Measurements from ENCODE around the gene SNAI3.
A peak's percentile ranks its signal among the peaks of the same experiment; 100 is the strongest.

SNAI3 gene

DNA sequence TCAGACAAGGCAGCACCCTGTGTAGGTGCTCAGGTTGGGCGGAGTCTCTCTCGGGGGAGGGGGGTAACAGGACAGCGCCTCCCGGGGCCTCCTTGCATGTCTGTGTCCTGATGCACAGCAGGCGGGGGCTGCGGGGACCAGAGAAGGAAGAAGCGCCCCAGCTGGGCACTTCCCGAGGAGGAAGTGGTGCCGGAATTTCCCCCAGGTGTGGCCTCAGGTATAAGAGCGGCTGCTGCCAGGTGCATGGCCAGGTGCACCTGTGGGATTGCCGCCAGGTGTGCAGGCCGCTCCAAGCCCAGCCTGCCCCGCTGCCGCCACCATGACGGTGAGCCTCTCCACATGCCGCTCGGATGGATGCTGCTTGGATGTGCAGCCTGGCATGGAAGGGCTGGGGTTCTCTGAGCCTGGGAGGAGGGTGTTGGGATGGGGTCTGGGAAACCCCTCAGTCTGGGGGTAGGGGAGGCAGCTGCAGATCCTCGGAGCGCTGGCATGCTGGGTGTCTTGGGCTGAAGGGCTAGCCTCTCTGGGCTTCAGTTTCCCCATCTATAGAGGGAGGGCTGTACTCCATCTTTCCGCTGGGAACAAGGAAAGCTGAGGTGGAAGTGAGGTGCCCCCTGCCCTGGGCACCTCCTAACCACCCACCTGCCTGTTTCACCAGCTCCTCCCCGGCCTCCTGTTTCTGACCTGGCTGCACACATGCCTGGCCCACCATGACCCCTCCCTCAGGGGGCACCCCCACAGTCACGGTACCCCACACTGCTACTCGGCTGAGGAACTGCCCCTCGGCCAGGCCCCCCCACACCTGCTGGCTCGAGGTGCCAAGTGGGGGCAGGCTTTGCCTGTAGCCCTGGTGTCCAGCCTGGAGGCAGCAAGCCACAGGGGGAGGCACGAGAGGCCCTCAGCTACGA lies 47.7 kb downstream of the SNAI3 start, which contains the start of gene IL17C:
Gene IL17C, plus strand, starts transcription at position 250 of the 908 bp plus-strand sequence. Its CDS starts 70 bp downstream, at position 320.
- DNase-seq (ENCODE audit: low read depth), result peak; percentile 54
- peak within 1 kb of the TSS; percentile 9; the same call in 1 of the 2 replicates for H3K4me3 ChIP-seq (ENCODE audit: low read depth, low read length)

DNA sequence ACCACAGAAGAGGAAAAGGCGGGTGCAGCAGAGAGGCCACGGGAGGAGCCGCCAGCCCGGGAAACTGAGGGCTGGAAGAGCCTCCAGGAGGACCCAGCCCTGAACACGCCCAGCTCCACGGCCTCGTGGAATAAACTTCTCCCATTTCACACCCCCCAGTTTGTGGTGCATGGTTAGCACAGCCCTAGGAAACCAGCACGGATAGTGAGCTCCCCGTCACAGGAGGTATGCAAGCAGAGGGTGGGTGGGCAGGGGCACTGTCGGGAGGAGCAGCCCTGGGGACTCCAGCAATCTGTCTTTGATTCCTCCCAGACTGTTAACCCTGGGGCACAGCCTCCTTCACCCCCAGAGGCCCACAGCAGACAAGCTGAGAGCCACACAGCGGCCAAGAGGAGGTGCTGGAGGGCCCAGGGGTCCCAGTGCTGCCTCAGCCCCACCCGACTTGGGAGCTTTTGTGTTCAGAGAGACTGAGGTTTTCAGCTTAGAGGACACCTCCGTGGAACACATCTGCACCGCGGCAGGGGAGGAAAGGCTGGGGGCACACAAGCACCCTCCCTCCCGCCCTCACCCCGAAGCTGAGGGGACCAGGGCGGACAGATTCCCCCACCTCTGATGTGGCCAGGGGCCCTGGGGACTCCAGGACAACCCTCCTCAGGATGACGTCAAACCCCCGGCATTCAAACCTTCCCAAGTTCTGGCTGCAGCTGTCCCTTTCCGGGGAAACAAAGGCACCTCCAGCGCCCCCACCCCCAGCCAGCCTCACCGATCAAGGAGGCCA lies 49.6 kb downstream of the SNAI3 start:
- DNase-seq (ENCODE audit: low read depth), result no peak
- H3K4me3 ChIP-seq (ENCODE audit: low read depth, low read length), result no peak overlapping the region
- no peak for TF ChIP-seq CTCF (IDR thresholded peaks at IDR 0.05; ENCODE audit: control insufficient read depth, extremely low read depth, insufficient read depth)

More for the DNA sequence above, 47.7 kb downstream of the SNAI3 start, which contains the start of gene IL17C:
- no peak for TF ChIP-seq CTCF (IDR thresholded peaks at IDR 0.05; ENCODE audit: control insufficient read depth, extremely low read depth, insufficient read depth)

GRCh38 chr16:88635671-88636319 lies 50.5 kb downstream of the SNAI3 start:
- no peak for DNase-seq (ENCODE audit: low read depth)
- no peak for TF ChIP-seq CTCF (IDR thresholded peaks at IDR 0.05; ENCODE audit: control insufficient read depth, extremely low read depth, insufficient read depth)

DNA sequence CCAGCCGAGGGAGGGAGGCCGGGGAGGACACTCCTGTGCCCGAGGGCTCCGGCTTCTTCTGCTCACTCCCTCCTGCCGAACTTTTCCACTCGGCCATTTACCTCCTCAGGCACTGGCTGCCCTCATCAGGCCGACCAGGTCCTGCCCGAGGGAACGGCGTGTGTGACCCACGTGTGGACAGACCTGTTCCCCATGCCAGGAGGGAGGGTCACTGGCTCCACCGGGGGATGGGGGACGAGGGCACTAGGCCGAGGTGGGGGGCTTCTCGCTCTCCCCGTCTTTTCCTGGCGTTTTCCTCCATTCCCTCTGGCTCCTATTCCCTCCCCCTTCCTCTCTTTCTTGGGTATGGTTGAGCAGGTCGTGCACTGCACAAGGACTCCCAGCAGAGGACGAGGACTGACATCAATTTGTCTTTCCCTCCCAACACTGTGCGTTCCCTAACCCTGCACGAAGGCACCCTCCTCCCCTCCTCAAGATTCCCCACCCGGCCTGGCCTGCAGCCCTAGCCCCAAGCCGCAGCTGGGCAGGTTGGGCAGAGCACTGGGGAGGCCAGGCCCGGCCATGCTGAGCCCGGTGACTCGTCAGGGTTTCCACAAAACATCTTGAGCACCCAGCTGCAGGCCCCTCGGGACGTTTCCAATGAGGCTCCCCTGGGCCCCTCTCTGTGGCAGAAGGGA lies 51.2 kb downstream of the SNAI3 start:
- no peak overlapping the region for H3K4me3 ChIP-seq (ENCODE audit: low read depth, low read length)
- TF ChIP-seq CTCF (IDR thresholded peaks at IDR 0.05; ENCODE audit: control insufficient read depth, extremely low read depth, insufficient read depth), result no peak
- DNase-seq (ENCODE audit: low read depth), result no peak

More at GRCh38 chr16:88635671-88636319, 50.5 kb downstream of the SNAI3 start:
- no peak overlapping the region for H3K4me3 ChIP-seq (ENCODE audit: low read depth, low read length)

DNA sequence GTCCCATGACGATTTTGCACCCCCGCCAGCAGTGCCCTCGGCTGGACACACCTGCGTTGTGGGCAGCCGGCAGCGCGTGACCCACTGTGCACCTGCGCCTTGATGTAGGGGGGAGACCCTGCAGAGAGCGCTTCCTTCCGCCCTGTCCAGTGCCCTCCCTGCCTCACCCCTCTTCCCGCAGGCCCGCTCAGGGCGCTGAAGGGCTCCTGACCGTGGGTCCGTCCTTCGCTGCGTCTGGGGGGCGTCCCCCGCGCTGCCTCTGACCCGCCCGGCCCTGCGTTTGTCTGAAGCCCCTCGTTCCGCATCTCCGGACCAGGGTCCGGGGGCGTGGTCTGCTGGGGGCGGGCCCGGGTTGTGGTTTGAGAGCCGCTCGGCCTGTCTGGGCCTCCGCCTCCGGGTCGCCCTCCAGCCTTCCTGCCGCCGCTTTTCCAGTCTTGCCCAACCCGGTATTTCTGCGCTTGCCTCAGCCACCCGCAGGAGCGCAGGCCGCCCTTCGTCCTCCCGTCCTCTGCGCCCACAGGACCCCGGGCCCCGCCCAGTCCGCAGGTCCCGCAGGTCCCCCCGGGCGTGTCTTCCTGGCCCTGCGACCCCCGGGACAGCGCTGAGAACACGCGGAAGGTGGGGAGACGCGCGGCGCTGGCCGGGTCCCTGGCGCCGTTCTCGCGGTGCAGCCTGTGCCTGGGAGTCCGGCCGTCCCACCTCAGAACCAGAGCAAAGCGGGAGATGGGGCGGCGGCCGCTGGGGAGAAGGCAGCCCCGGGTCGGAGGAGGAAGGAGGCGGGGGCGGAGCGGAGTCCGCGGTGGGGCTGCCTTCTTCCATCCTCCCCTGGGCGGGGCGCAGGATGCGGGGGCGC lies 51.9 kb downstream of the SNAI3 start:
- no peak for TF ChIP-seq CTCF (IDR thresholded peaks at IDR 0.05; ENCODE audit: control insufficient read depth, extremely low read depth, insufficient read depth)
- no peak overlapping the region for H3K4me3 ChIP-seq (ENCODE audit: low read depth, low read length)
- no peak for DNase-seq (ENCODE audit: low read depth)
